Right lung (tissue), 5 donors: Measurements from ENCODE around the gene DSCAML1. TPM values are rescaled to one million over a fixed set of nuclear protein-coding genes. Genes with fewer than 3 reads are reported as not detected.
"Not testable (repeated sequence)": the region's sequence is repeated elsewhere in the genome, so short reads cannot be mapped to it uniquely, and the experiment has no call there.

Experiments used
- DNase-seq, 2 donors: peaks; one replicate each; pipeline ENCODE4 v3.0.0-alpha.2; 2013
- polyA plus RNA-seq, 5 donors: library from polyadenylated mRNA; unstranded; fragments of 120-200 nt; gene quantifications; one replicate each; pipeline versions ENCODE4 v1.2.1 to v1.2.3, GENCODE V29; 2013; ENCODE audit warnings: inconsistent platforms in 1 of 5, low replicate concordance in 1 of 5; ENCODE audit not compliant: insufficient read length in 5 of 5, insufficient read depth in 1 of 5

The DSCAML1 gene
- polyA plus RNA-seq, 5 donors, result 0.85 to 2.1 (median 1.1) TPM

- DNase-seq, result no peak
Measured at GRCh38 chr11:117411736-117412135, 385.3 kb downstream of the DSCAML1 start.

- no peak for DNase-seq
Measured at GRCh38 chr11:117410861-117411710, 385.9 kb downstream of the DSCAML1 start.

GRCh38 chr11:117410238-117410637, 386.8 kb downstream of the DSCAML1 start:
- DNase-seq, result no peak

- DNase-seq, result no peak
Measured at GRCh38 chr11:117409511-117409910, 387.5 kb downstream of the DSCAML1 start.

- no peak for DNase-seq
Measured at GRCh38 chr11:117408356-117408755, 388.7 kb downstream of the DSCAML1 start.

GRCh38 chr11:117407016-117407415, 390.0 kb downstream of the DSCAML1 start:
- no peak for DNase-seq

- not testable (repeated sequence) for DNase-seq
Measured at GRCh38 chr11:117405898-117406297, 391.1 kb downstream of the DSCAML1 start.

GRCh38 chr11:117399100-117399840, 397.7 kb downstream of the DSCAML1 start:
- DNase-seq, result not testable (repeated sequence)

- DNase-seq, result not testable (repeated sequence)
Measured at GRCh38 chr11:117398618-117399017, 398.4 kb downstream of the DSCAML1 start.

GRCh38 chr11:117396970-117397369, 400.0 kb downstream of the DSCAML1 start:
- DNase-seq, result no peak

GRCh38 chr11:117395476-117395875, 401.5 kb downstream of the DSCAML1 start:
- DNase-seq, result no peak

GRCh38 chr11:117394221-117394925, 402.6 kb downstream of the DSCAML1 start:
- DNase-seq, result no peak

- DNase-seq, result no peak
Measured at GRCh38 chr11:117392979-117393378, 404.0 kb downstream of the DSCAML1 start.

- no peak for DNase-seq
Measured at GRCh38 chr11:117392001-117392690, 404.9 kb downstream of the DSCAML1 start.

GRCh38 chr11:117391181-117391580, 405.8 kb downstream of the DSCAML1 start:
- no peak for DNase-seq

GRCh38 chr11:117390743-117391142, 406.3 kb downstream of the DSCAML1 start:
- DNase-seq, result no peak

GRCh38 chr11:117387992-117388755, 408.8 kb downstream of the DSCAML1 start:
- no peak for DNase-seq

- DNase-seq, result no peak
Measured at GRCh38 chr11:117385906-117386305, 411.1 kb downstream of the DSCAML1 start.

GRCh38 chr11:117385471-117385870, 411.5 kb downstream of the DSCAML1 start:
- no peak for DNase-seq

- no peak for DNase-seq
Measured at GRCh38 chr11:117384045-117384444, 413.0 kb downstream of the DSCAML1 start.

GRCh38 chr11:117382746-117383145, 414.3 kb downstream of the DSCAML1 start:
- DNase-seq, result no peak
